Endodermal cell (in vitro differentiated cells): ENCODE data around the gene CACNA2D4. TPM values are rescaled to one million over a fixed set of nuclear protein-coding genes. Genes with fewer than 3 reads are reported as not detected.

Experiments used
- DNase-seq: peaks from one replicate; pipeline ENCODE4 v3.0.0-alpha.2; 2017
- H3K27ac ChIP-seq: 2 replicates; pipeline ENCODE4 v1.5.1; 2013; ENCODE audit warnings: mild to moderate bottlenecking, low read depth, low read length, moderate library complexity
- H3K27me3 ChIP-seq: 2 replicates; pipeline ENCODE4 v1.6.1; 2013; ENCODE audit warnings: mild to moderate bottlenecking, low read length, moderate library complexity; ENCODE audit not compliant: insufficient read depth, control insufficient read depth, poor library complexity, severe bottlenecking
- H3K36me3 ChIP-seq: 2 replicates; pipeline ENCODE4 v1.7.0; 2013; ENCODE audit warnings: mild to moderate bottlenecking, low read length, moderate library complexity; ENCODE audit not compliant: control insufficient read depth, insufficient read depth
- H3K4me1 ChIP-seq: one replicate; pipeline ENCODE4 v1.7.0; 2013; ENCODE audit warnings: low read length; ENCODE audit not compliant: control insufficient read depth, insufficient read depth
- H3K4me3 ChIP-seq: 2 replicates; pipeline ENCODE4 v1.5.1; 2013; ENCODE audit warnings: mild to moderate bottlenecking, low read length, moderate library complexity
- H3K9ac ChIP-seq: 2 replicates; pipeline ENCODE4 v1.6.1; 2013; ENCODE audit warnings: mild to moderate bottlenecking, low read length, moderate library complexity; ENCODE audit not compliant: poor library complexity, severe bottlenecking; ENCODE audit errors: extremely low read depth
- H3K9me3 ChIP-seq: 2 replicates; pipeline ENCODE4 v1.6.1; 2013; ENCODE audit warnings: mild to moderate bottlenecking, low read length, moderate library complexity; ENCODE audit not compliant: control insufficient read depth
- H3K27ac Mint-ChIP-seq: 2 replicates; pipeline ENCODE4 v1.8.0; 2020; ENCODE audit warnings: mixed read lengths
- H3K27me3 Mint-ChIP-seq: 2 replicates; pipeline ENCODE4 v1.8.0; 2021; ENCODE audit warnings: mild to moderate bottlenecking, mixed read lengths; ENCODE audit not compliant: insufficient read depth
- H3K36me3 Mint-ChIP-seq: 2 replicates; pipeline ENCODE4 v1.8.0; 2020; ENCODE audit warnings: low read depth, mixed read lengths
- H3K4me1 Mint-ChIP-seq: 2 replicates; pipeline ENCODE4 v1.8.0; 2020; ENCODE audit warnings: mixed read lengths
- H3K4me3 Mint-ChIP-seq: 2 replicates; pipeline ENCODE4 v1.8.0; 2020; ENCODE audit warnings: mild to moderate bottlenecking, moderate library complexity, mixed read lengths
- H3K9me3 Mint-ChIP-seq: 2 replicates; pipeline ENCODE4 v1.8.0; 2020; ENCODE audit warnings: mild to moderate bottlenecking, mixed read lengths
- CTCF ChIP-seq: fragments of 200-600 bp; sonication (generic); conservative IDR thresholded peaks from 2 replicates; pipeline ENCODE4 v1.5.0; 2021; ENCODE audit warnings: antibody characterized with exemption, mild to moderate bottlenecking
- WGBS, 2 experiments: methylation state at CpG; one replicate each; pipeline versions ENCODE4 v1.1.5 to v1.1.7; 2013; ENCODE audit warnings: missing lambda C conversion rate in 2 of 2, mixed read lengths in 1 of 2; ENCODE audit not compliant: insufficient coverage in 1 of 2, insufficient read length in 1 of 2; 5-methylcytosine and 5-hydroxymethylcytosine counted together
- total RNA-seq, 2 donors: library from RNA; stranded (reverse); fragmentation: NEBNext Ultra II Directional in 1 of 2; extraction: Animal tissue kit (Norgen Biotek cat#: 25700) in 1 of 2; gene quantifications; 2 replicates in 1 of 2; 3 replicates in 1 of 2; pipeline ENCODE4 v1.2.1, GENCODE V29; 2021

CACNA2D4 gene
- total RNA-seq, 2 donors from 2014 or later = 4.3 to 5.7 TPM

- no peak overlapping the region for H3K4me3 ChIP-seq
- no peaks in the 10 kb centered on the region for H3K27me3 ChIP-seq
- 92 to 94% methylated on average over 25 to 27 of the region's 27 CpGs for WGBS, 2 experiments
- H3K9me3 Mint-ChIP-seq = peaks cover 2% of the 10 kb centered on the region
- no peaks in the 10 kb centered on the region for H3K36me3 ChIP-seq
- no peaks in the 10 kb centered on the region for H3K36me3 Mint-ChIP-seq
- peaks cover 11% of the 10 kb centered on the region for H3K27me3 Mint-ChIP-seq
- H3K9ac ChIP-seq = no peak overlapping the region
- no peak for DNase-seq
- TF ChIP-seq CTCF = no peak
- H3K27ac ChIP-seq = no peak overlapping the region
- no peak overlapping the region for H3K4me3 Mint-ChIP-seq
- H3K4me1 ChIP-seq = no peaks in the 10 kb centered on the region
- no peaks in the 10 kb centered on the region for H3K9me3 ChIP-seq
- H3K4me1 Mint-ChIP-seq = no peaks in the 10 kb centered on the region
- H3K27ac Mint-ChIP-seq = no peak overlapping the region
Observed at GRCh38 chr12:1811281-1811947, 107.0 kb downstream of the CACNA2D4 start.

- H3K4me3 ChIP-seq = no peak overlapping the region
- no peak for TF ChIP-seq CTCF
- Mint-ChIP-seq H3K27me3 (peaks cover 11% of the 10 kb centered on the region), H3K9me3 (no peaks in the 10 kb centered on the region), H3K27ac (no peak overlapping the region), H3K36me3 (no peaks in the 10 kb centered on the region), H3K4me1 (no peaks in the 10 kb centered on the region), H3K4me3 (no peak overlapping the region)
- no peaks in the 10 kb centered on the region for H3K4me1 ChIP-seq
- H3K9ac ChIP-seq = no peak overlapping the region
- no peak for DNase-seq
- no peak overlapping the region for H3K27ac ChIP-seq
- WGBS, 2 experiments = 94 to 100% methylated on average over 2 to 10 of the region's 10 CpGs
- H3K9me3 ChIP-seq = no peaks in the 10 kb centered on the region
- no peaks in the 10 kb centered on the region for H3K27me3 ChIP-seq
- no peaks in the 10 kb centered on the region for H3K36me3 ChIP-seq
Observed at GRCh38 chr12:1810931-1811280, 107.5 kb downstream of the CACNA2D4 start.

- Histone ChIP-seq H3K27me3 (no peaks in the 10 kb centered on the region), H3K9ac (no peak overlapping the region), H3K4me3 (no peak overlapping the region), H3K36me3 (no peaks in the 10 kb centered on the region), H3K27ac (no peak overlapping the region), H3K4me1 (no peaks in the 10 kb centered on the region), H3K9me3 (no peaks in the 10 kb centered on the region)
- Mint-ChIP-seq H3K4me3 (no peak overlapping the region), H3K9me3 (no peaks in the 10 kb centered on the region), H3K27me3 (peaks cover 6% of the 10 kb centered on the region), H3K36me3 (no peaks in the 10 kb centered on the region), H3K4me1 (no peaks in the 10 kb centered on the region), H3K27ac (no peak overlapping the region)
- no peak for DNase-seq
- TF ChIP-seq CTCF = no peak
- WGBS, 2 experiments = 88 to 92% methylated on average over 8 to 19 of the region's 21 CpGs
Observed at GRCh38 chr12:1810201-1810930, 108.1 kb downstream of the CACNA2D4 start.
